ENCODE data around the gene IL17D. TPM values are rescaled to one million over a fixed set of nuclear protein-coding genes. Genes with fewer than 3 reads are reported as not detected.

The IL17D gene
- 0.70 and 2.3 TPM in 2 replicates for total RNA-seq (2014; rRNA removed; shearing (Covaris generic))
- polyA plus RNA-seq (2016; fragmentation: Nextera tagmentation; extraction: Ambion mirVana) = 1.6 and 3.3 TPM in 2 replicates
- long read RNA-seq, partial matches to known transcripts = 0 of 1 reads
- long read RNA-seq, other reads (novel, unspliced or antisense) = 1 of 1 reads

- Histone ChIP-seq H3F3A (replicated peaks; ENCODE audit: low read depth) (peaks cover 4% of the 10 kb centered on the region; the same call in 1 of the 2 replicates), H3K4me2 (peak within 1 kb of the TSS; percentile 90), H3K4me1 (ENCODE audit: insufficient read depth) (peaks cover 7% of the 10 kb centered on the region), H2AFZ (peak within 1 kb of the TSS; percentile 98), H3K4me3 (peak within 1 kb of the TSS; percentile 86), H3K9me2 (ENCODE audit: insufficient read depth) (no peaks in the 10 kb centered on the region), H4K20me1 (replicated peaks; ENCODE audit: insufficient read depth) (no peaks in the 10 kb centered on the region), H3K36me3 (ENCODE audit: insufficient read depth) (no peaks in the 10 kb centered on the region), H3K27me3 (ENCODE audit: insufficient read depth) (peaks cover 33% of the 10 kb centered on the region), H3K27ac (ENCODE audit: low read depth) (no peak within 1 kb of the TSS), H3K79me2 (replicated peaks; ENCODE audit: insufficient read depth) (no peaks in the 10 kb centered on the region)
- Mint-ChIP-seq H3K27me3 (ENCODE audit: insufficient read depth, low read depth, poor library complexity) (peaks cover 47% of the 10 kb centered on the region), H3K27ac (no peak within 1 kb of the TSS), H3K36me3 (ENCODE audit: low read depth) (no peaks in the 10 kb centered on the region; the same call in 2 of the 3 replicates), H3K9me3 (no peaks in the 10 kb centered on the region), H3K4me1 (peaks cover 8% of the 10 kb centered on the region), H3K4me3 (peak within 1 kb of the TSS; percentile 85)
- peak; percentile 60 for TF ChIP-seq EZH2phosphoT487 (IDR thresholded peaks at IDR 0.05; ENCODE audit: unreplicated experiment)
- TF ChIP-seq EZH2 (IDR thresholded peaks at IDR 0.05; ENCODE audit: low read depth, unreplicated experiment) = peak; percentile 72
- no peak for TF ChIP-seq CTCF (conservative IDR thresholded peaks at IDR 0.05; ENCODE audit: low read depth in 2 of 2)
- ATAC-seq (peak; percentile 43), DNase-seq (ENCODE audit: low spot score) (peak; percentile 48)
Observed at GRCh38 chr13:20702915-20703779, at the start of gene IL17D. TSS of gene IL17D (plus strand) at chr13:20703699. CDS start at chr13:20704002, 303 bp downstream.

GRCh38 chr13:20654156-20654555 lies 49.3 kb upstream of the IL17D start:
- Histone ChIP-seq H3K4me1 (ENCODE audit: insufficient read depth) (no peaks in the 10 kb centered on the region), H4K20me1 (replicated peaks; ENCODE audit: insufficient read depth) (no peaks in the 10 kb centered on the region), H3K27ac (ENCODE audit: low read depth) (no peak overlapping the region), H3K4me3 (no peak overlapping the region), H3K4me2 (no peak overlapping the region), H3F3A (replicated peaks; ENCODE audit: low read depth) (no peaks in the 10 kb centered on the region), H3K36me3 (ENCODE audit: insufficient read depth) (no peaks in the 10 kb centered on the region), H3K79me2 (replicated peaks; ENCODE audit: insufficient read depth) (no peaks in the 10 kb centered on the region), H2AFZ (no peak overlapping the region), H3K9me2 (ENCODE audit: insufficient read depth) (no peaks in the 10 kb centered on the region), H3K27me3 (ENCODE audit: insufficient read depth) (no peaks in the 10 kb centered on the region)
- no peak for ATAC-seq
- Mint-ChIP-seq H3K4me3 (no peak overlapping the region), H3K9me3 (no peaks in the 10 kb centered on the region), H3K36me3 (ENCODE audit: low read depth) (no peaks in the 10 kb centered on the region), H3K27me3 (ENCODE audit: insufficient read depth, low read depth, poor library complexity) (no peaks in the 10 kb centered on the region), H3K27ac (no peak overlapping the region), H3K4me1 (no peaks in the 10 kb centered on the region)
- no peak for DNase-seq (ENCODE audit: low spot score)
- TF ChIP-seq ZNF331 (CRISPR knock-in tag; IDR thresholded peaks at IDR 0.05; ENCODE audit: low read depth) (no peak), REST (IDR thresholded peaks at IDR 0.05; ENCODE audit: unreplicated experiment) (no peak), JUNB (IDR thresholded peaks at IDR 0.05; ENCODE audit: unreplicated experiment) (no peak), ZNF462 (CRISPR knock-in tag; IDR thresholded peaks at IDR 0.05) (no peak), ZNF114 (CRISPR knock-in tag; IDR thresholded peaks at IDR 0.05) (no peak), EZH2 (IDR thresholded peaks at IDR 0.05; ENCODE audit: low read depth, unreplicated experiment) (no peak)

All from GM23338 (cell line).